Measurements from ENCODE around the gene SCARF2.

SCARF2 gene

GRCh38 chr22:20440637-20441591 is 3.3 kb upstream of the SCARF2 start:
- no peak for DNase-seq (ENCODE audit: low read depth, low spot score)

- DNase-seq (ENCODE audit: low read depth, low spot score) = no peak
Observed at GRCh38 chr22:20439928-20440575, 2.4 kb upstream of the SCARF2 start.

GRCh38 chr22:20439556-20439927 is 1.9 kb upstream of the SCARF2 start:
- no peak for DNase-seq (ENCODE audit: low read depth, low spot score)

- no peak for DNase-seq (ENCODE audit: low read depth, low spot score)
Observed at GRCh38 chr22:20438678-20439492, 1.3 kb upstream of the SCARF2 start.

GRCh38 chr22:20438427-20438677 is 727 bp upstream of the SCARF2 start:
- no peak for DNase-seq (ENCODE audit: low read depth, low spot score)

- DNase-seq (ENCODE audit: low read depth, low spot score) = no peak
Observed at GRCh38 chr22:20436768-20437612, 635 bp downstream of the SCARF2 start.

DNA sequence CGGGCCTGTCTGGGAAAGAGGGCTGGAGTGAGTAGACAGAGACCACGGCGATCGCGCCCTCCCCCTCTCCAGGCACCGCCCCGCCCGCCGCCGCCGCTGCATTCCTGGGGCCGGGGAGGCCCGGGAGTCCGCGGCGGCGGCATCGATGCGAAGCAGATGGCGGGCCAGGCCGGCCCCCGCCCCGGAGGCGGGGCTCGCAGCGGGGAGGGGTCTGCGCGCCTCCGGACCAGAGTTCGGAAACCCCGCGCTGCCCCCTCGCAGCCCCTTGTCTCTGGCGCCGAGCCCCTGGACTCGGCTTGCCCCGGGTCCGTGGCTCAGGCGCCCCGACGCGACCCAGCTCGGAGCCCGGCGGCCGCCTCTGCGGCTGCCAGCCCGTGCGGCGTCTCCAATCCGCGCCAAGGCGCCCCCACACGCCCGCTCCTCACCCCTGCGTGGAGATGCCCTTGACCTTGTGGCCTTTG is 1.3 kb downstream of the SCARF2 start:
- DNase-seq (ENCODE audit: low read depth, low spot score) = no peak

- DNase-seq (ENCODE audit: low read depth, low spot score) = no peak
Observed at GRCh38 chr22:20435436-20436306, 2.0 kb downstream of the SCARF2 start.

GRCh38 chr22:20434773-20435172 is 2.9 kb downstream of the SCARF2 start:
- DNase-seq (ENCODE audit: low read depth, low spot score) = no peak

DNA sequence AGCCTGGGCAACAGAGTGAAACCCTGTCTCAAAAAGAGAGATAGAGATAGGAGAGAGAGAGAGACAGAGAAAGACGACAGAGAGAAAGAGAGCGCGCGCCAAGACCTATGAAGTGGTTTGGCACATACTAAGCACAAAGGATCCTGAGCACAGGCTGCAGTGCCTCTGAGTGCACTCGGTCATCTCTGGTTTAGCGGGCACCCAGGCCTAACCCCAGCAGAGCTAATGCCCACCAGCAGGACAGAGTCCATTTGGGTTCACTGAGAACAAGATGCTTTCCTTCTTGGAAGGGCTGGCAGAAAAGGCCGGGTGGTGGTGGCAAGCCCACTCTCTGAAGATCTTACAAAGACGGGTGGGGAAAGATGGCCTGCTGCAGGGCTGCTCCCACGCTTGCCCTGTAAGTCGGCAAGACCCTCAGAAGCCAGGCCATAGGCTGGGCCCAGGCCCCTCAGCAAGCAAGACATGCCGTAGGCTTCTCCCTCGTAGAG is 3.3 kb downstream of the SCARF2 start:
- DNase-seq (ENCODE audit: low read depth, low spot score) = no peak

- no peak for DNase-seq (ENCODE audit: low read depth, low spot score)
Observed at GRCh38 chr22:20433686-20434241, 3.9 kb downstream of the SCARF2 start.

DNA sequence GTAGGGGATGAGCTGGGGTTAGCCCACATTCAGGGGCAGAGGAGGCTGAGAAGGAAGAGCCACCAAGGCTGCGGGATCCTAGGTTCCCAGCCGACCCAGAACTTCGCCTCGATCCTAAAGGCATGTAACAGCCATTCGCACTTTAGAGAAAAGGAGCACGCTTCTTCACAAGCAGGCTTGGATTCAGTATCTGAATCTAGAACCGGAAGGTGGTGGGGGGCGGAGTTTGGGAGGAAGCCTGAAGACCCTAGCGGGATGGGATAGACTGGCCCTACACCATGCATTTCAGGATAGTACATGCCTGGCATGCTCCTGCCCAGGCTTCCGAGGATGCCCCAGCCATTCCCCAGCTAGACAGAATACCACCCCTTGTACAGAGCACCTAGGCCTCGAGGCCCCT is 4.4 kb downstream of the SCARF2 start:
- no peak for DNase-seq (ENCODE audit: low read depth, low spot score)

- no peak for DNase-seq (ENCODE audit: low read depth, low spot score)
Observed at GRCh38 chr22:20432244-20432686, 5.4 kb downstream of the SCARF2 start.

GRCh38 chr22:20431511-20432192 is 6.0 kb downstream of the SCARF2 start:
- no peak for DNase-seq (ENCODE audit: low read depth, low spot score)

DNA sequence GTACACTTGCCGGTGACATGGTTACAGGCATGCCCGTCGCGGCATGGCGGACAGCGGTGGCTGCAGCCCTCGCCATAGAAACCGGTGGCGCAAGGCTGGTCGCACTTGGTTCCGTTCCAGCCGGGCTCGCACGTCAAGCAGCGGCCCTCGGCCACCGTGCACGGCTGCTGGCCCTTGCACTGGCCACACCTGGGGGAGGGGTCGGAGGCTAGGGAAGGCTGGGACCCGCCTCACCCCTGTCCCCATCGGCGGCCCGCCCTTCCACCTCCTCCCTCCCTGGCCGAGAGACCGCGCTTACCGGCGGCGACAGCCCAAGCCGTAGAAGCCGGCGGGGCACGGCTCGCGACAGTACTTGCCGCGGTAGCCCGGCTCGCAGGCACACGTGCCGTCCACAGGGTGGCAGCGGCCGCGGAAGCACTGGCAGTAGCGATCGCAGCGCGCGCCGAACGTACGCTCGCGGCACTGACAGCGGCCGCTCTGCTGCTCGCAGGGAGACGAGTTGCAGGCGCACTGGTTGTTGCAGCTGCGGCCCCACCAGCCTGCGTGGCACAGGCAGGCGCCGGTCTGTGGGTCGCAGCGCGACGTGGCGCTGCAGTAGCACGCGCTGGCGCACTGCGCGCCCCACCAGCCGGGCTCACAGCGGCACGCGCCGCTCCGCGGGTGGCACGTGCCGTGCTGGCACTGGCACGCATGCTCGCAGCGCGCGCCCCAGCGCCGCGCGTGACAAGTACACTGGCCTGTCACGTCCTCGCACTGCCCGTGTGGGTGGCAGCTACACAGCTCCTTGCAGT is 6.7 kb downstream of the SCARF2 start:
- DNase-seq (ENCODE audit: low read depth, low spot score) = no peak

- DNase-seq (ENCODE audit: low read depth, low spot score) = no peak
Observed at GRCh38 chr22:20430101-20430719, 7.4 kb downstream of the SCARF2 start.

- peak; percentile 59 for DNase-seq (ENCODE audit: low read depth, low spot score)
Observed at GRCh38 chr22:20429254-20430100, 8.1 kb downstream of the SCARF2 start.

Measured in activated CD4-positive, CD25-positive, alpha-beta regulatory T cell treated with anti-CD3 and anti-CD28 coated beads, Interleukin-2, amount 50 U/mL, for 16 hours (primary cell).